ACC112 (cell line): ENCODE data around the gene TMCC1.
A peak's percentile ranks its signal among the peaks of the same experiment; 100 is the strongest.
"Not testable (repeated sequence)": the region's sequence is repeated elsewhere in the genome, so short reads cannot be mapped to it uniquely, and the experiment has no call there.

Source experiments
- H2AFZ ChIP-seq: fragments of 200-600 bp; sonication (generic); one replicate; pipeline ENCODE4 v1.6.0; 2017; ENCODE audit warnings: antibody characterized with exemption, low read length; ENCODE audit not compliant: unreplicated experiment
- H3K27ac ChIP-seq: fragments of 200-600 bp; sonication (generic); 2 replicates; pipeline ENCODE4 v1.5.1; 2014; ENCODE audit warnings: low read depth, mild to moderate bottlenecking, antibody characterized with exemption, low read length, moderate library complexity
- H3K27me3 ChIP-seq: fragments of 200-600 bp; sonication (generic); 2 replicates; pipeline ENCODE4 v1.6.1; 2014; ENCODE audit warnings: mild to moderate bottlenecking, antibody characterized with exemption, low read length, moderate library complexity, mixed read lengths; ENCODE audit not compliant: insufficient read depth
- H3K36me3 ChIP-seq: fragments of 200-600 bp; sonication (generic); 2 replicates; pipeline ENCODE4 v1.6.1; 2016; ENCODE audit warnings: mild to moderate bottlenecking, antibody characterized with exemption, low read length, moderate library complexity, mixed read lengths; ENCODE audit not compliant: insufficient read depth
- H3K4me1 ChIP-seq: fragments of 200-600 bp; sonication (generic); one replicate; pipeline ENCODE4 v1.6.1; 2016; ENCODE audit warnings: low read length, mixed read lengths; ENCODE audit not compliant: insufficient read depth, unreplicated experiment, control insufficient read depth
- H3K4me3 ChIP-seq: fragments of 200-600 bp; sonication (generic); 2 replicates; pipeline ENCODE4 v1.5.1; 2014; ENCODE audit warnings: mild to moderate bottlenecking, low read depth, low read length
- H3K79me2 ChIP-seq: fragments of 200-600 bp; sonication (generic); one replicate; pipeline ENCODE4 v1.6.0; 2016; ENCODE audit warnings: low read length; ENCODE audit not compliant: control insufficient read depth, unreplicated experiment, insufficient read depth

Gene TMCC1

GRCh38 chr3:129616713-129617112 is 276.8 kb downstream of the TMCC1 start:
- no peaks in the 10 kb centered on the region for H3K27me3 ChIP-seq
- H3K4me1 ChIP-seq = peaks cover 23% of the 10 kb centered on the region
- H3K27ac ChIP-seq = no peak overlapping the region

GRCh38 chr3:129616291-129616690 is 277.2 kb downstream of the TMCC1 start:
- Histone ChIP-seq H3K79me2 (no peaks in the 10 kb centered on the region), H3K4me3 (no peak overlapping the region), H3K4me1 (peaks cover 28% of the 10 kb centered on the region), H3K27me3 (no peaks in the 10 kb centered on the region), H2AFZ (no peak overlapping the region), H3K27ac (no peak overlapping the region), H3K36me3 (no peaks in the 10 kb centered on the region)

More at GRCh38 chr3:129616713-129617112, 276.8 kb downstream of the TMCC1 start:
- H3K36me3 ChIP-seq = no peaks in the 10 kb centered on the region
- H3K79me2 ChIP-seq = no peaks in the 10 kb centered on the region
- H2AFZ ChIP-seq = no peak overlapping the region
- H3K4me3 ChIP-seq = no peak overlapping the region

- Histone ChIP-seq H3K4me3 (no peak overlapping the region), H3K36me3 (no peaks in the 10 kb centered on the region), H3K4me1 (peaks cover 29% of the 10 kb centered on the region), H3K27me3 (no peaks in the 10 kb centered on the region), H2AFZ (no peak overlapping the region), H3K27ac (no peak overlapping the region), H3K79me2 (no peaks in the 10 kb centered on the region)
Measured at GRCh38 chr3:129615751-129616281, 277.7 kb downstream of the TMCC1 start.

- Histone ChIP-seq H2AFZ (no peak overlapping the region), H3K27me3 (no peaks in the 10 kb centered on the region), H3K4me3 (no peak overlapping the region), H3K27ac (no peak overlapping the region), H3K79me2 (no peaks in the 10 kb centered on the region), H3K36me3 (no peaks in the 10 kb centered on the region), H3K4me1 (peaks cover 34% of the 10 kb centered on the region)
Measured at GRCh38 chr3:129614927-129615363, 278.6 kb downstream of the TMCC1 start.

- Histone ChIP-seq H3K27me3 (no peaks in the 10 kb centered on the region), H3K4me1 (peaks cover 40% of the 10 kb centered on the region), H3K4me3 (no peak overlapping the region), H3K79me2 (no peaks in the 10 kb centered on the region), H3K27ac (no peak overlapping the region), H2AFZ (no peak overlapping the region), H3K36me3 (no peaks in the 10 kb centered on the region)
Measured at GRCh38 chr3:129614435-129614834, 279.1 kb downstream of the TMCC1 start.

GRCh38 chr3:129613367-129613740 is 280.2 kb downstream of the TMCC1 start:
- no peaks in the 10 kb centered on the region for H3K27me3 ChIP-seq
- H2AFZ ChIP-seq = no peak overlapping the region
- no peak overlapping the region for H3K4me3 ChIP-seq
- no peak overlapping the region for H3K27ac ChIP-seq
- H3K36me3 ChIP-seq = no peaks in the 10 kb centered on the region
- H3K79me2 ChIP-seq = no peaks in the 10 kb centered on the region
- peaks cover 44% of the 10 kb centered on the region for H3K4me1 ChIP-seq

- H3K79me2 ChIP-seq = no peaks in the 10 kb centered on the region
- H3K36me3 ChIP-seq = no peaks in the 10 kb centered on the region
- H3K27ac ChIP-seq = peak overlapping the region; percentile 45
- no peaks in the 10 kb centered on the region for H3K27me3 ChIP-seq
- peaks cover 46% of the 10 kb centered on the region for H3K4me1 ChIP-seq
- H2AFZ ChIP-seq = no peak overlapping the region
- no peak overlapping the region for H3K4me3 ChIP-seq
Measured at GRCh38 chr3:129612534-129613366, 280.8 kb downstream of the TMCC1 start.

- peaks cover 51% of the 10 kb centered on the region for H3K4me1 ChIP-seq
- no peaks in the 10 kb centered on the region for H3K79me2 ChIP-seq
- H3K27me3 ChIP-seq = no peaks in the 10 kb centered on the region
- H3K4me3 ChIP-seq = no peak overlapping the region
- H3K27ac ChIP-seq = peak overlapping the region; percentile 45
- H3K36me3 ChIP-seq = no peaks in the 10 kb centered on the region
- no peak overlapping the region for H2AFZ ChIP-seq
Measured at GRCh38 chr3:129611812-129612533, 281.5 kb downstream of the TMCC1 start.

GRCh38 chr3:129611446-129611800 is 282.1 kb downstream of the TMCC1 start:
- no peaks in the 10 kb centered on the region for H3K27me3 ChIP-seq
- no peak overlapping the region for H3K4me3 ChIP-seq
- peaks cover 45% of the 10 kb centered on the region for H3K4me1 ChIP-seq
- no peaks in the 10 kb centered on the region for H3K79me2 ChIP-seq
- H3K27ac ChIP-seq = peak overlapping the region; percentile 45; the same call in 1 of the 2 replicates
- H2AFZ ChIP-seq = no peak overlapping the region
- H3K36me3 ChIP-seq = no peaks in the 10 kb centered on the region

- H3K27me3 ChIP-seq, H3K36me3 ChIP-seq, H3K27ac ChIP-seq, H3K79me2 ChIP-seq, H2AFZ ChIP-seq, H3K4me3 ChIP-seq: not testable (repeated sequence)
- peaks cover 40% of the 10 kb centered on the region for H3K4me1 ChIP-seq
Measured at GRCh38 chr3:129610794-129611445, 282.6 kb downstream of the TMCC1 start.
